Ovary (tissue), 3 donors: ENCODE measurements around the gene BRD4.

ENCODE experiments used
- EP300 ChIP-seq: sonication (generic); formaldehyde crosslinking; IDR thresholded peaks from one replicate; pipeline ENCODE4 v1.6.1; 2017; ENCODE audit warnings: antibody characterized with exemption
- POLR2A ChIP-seq: fragments of 450-650 bp; IDR thresholded peaks from one replicate; pipeline ENCODE4 v1.6.1; 2017; ENCODE audit warnings: antibody characterized with exemption, mild to moderate bottlenecking, moderate library complexity
- TF ChIP-seq, protein P1 (sequence below), 3 donors: fragments of 450-650 bp in 2 of 3; fragments of 200-600 bp in 1 of 3; IDR thresholded peaks; one replicate each; pipeline versions ENCODE4 v1.5.1 to v1.8.0; 2016 to 2022; ENCODE audit warnings: antibody characterized with exemption in 3 of 3, mild to moderate bottlenecking in 1 of 3
- donor health status: DM: no; HTN: no; CAD: no.

DNA sequence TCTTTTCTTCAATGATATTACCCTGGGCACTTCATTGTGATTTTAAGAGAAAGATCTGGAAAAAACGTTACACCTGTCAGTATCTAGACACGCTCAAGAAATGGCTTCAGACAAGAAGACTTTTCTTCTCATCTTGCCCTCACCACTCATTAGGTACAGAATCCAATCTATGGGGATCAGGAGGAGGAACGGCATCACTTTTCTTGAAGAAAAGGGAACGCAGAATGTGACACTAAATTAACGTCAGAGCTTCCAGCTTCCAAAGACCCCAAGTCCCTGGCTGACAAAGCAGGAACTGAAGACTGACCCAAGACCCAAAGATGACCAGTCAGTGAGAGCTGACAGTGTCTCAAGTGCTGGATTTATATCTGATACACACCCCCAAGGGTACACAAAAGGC lies 48.2 kb downstream of the BRD4 start:
- TF ChIP-seq POLR2A (no peak), EP300 (no peak)
- TF ChIP-seq, protein P1, sequence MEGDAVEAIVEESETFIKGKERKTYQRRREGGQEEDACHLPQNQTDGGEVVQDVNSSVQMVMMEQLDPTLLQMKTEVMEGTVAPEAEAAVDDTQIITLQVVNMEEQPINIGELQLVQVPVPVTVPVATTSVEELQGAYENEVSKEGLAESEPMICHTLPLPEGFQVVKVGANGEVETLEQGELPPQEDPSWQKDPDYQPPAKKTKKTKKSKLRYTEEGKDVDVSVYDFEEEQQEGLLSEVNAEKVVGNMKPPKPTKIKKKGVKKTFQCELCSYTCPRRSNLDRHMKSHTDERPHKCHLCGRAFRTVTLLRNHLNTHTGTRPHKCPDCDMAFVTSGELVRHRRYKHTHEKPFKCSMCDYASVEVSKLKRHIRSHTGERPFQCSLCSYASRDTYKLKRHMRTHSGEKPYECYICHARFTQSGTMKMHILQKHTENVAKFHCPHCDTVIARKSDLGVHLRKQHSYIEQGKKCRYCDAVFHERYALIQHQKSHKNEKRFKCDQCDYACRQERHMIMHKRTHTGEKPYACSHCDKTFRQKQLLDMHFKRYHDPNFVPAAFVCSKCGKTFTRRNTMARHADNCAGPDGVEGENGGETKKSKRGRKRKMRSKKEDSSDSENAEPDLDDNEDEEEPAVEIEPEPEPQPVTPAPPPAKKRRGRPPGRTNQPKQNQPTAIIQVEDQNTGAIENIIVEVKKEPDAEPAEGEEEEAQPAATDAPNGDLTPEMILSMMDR (IDR thresholded peaks at IDR 0.05) = no peak
